ENCODE results near the gene NCOA3. TPM values are rescaled to one million over a fixed set of nuclear protein-coding genes. Genes with fewer than 3 reads are reported as not detected.

The NCOA3 gene
- polyA plus RNA-seq, 1 of the 3 experiments (the other 2 are of a cell fraction): 5.8 TPM

DNA sequence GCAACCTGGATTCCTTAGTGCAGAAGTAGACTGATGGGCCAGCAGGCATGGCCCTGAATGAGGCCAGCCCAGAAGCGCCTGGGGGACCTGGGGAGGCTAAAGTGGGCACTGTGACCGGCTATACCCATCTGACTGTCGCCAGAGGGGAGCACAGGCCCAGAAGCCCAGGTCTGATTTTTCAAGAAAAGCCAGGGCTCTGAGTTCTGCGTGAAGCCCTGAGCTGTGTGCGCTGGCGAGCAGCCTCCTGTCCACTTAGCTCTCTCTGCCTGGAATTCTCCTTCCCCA lies 171.9 kb downstream of the NCOA3 start:
- TF ChIP-seq JUND (IDR thresholded peaks at IDR 0.05): no peak
- no peak for TF ChIP-seq FOXJ3 (CRISPR knock-in tag; IDR thresholded peaks at IDR 0.05)
- TF ChIP-seq, protein P1, sequence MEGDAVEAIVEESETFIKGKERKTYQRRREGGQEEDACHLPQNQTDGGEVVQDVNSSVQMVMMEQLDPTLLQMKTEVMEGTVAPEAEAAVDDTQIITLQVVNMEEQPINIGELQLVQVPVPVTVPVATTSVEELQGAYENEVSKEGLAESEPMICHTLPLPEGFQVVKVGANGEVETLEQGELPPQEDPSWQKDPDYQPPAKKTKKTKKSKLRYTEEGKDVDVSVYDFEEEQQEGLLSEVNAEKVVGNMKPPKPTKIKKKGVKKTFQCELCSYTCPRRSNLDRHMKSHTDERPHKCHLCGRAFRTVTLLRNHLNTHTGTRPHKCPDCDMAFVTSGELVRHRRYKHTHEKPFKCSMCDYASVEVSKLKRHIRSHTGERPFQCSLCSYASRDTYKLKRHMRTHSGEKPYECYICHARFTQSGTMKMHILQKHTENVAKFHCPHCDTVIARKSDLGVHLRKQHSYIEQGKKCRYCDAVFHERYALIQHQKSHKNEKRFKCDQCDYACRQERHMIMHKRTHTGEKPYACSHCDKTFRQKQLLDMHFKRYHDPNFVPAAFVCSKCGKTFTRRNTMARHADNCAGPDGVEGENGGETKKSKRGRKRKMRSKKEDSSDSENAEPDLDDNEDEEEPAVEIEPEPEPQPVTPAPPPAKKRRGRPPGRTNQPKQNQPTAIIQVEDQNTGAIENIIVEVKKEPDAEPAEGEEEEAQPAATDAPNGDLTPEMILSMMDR (IDR thresholded peaks at IDR 0.05): no peak
- TF ChIP-seq TEAD4 (IDR thresholded peaks at IDR 0.05; ENCODE audit: borderline replicate concordance, insufficient read depth): no peak
- no peak for TF ChIP-seq TCF12 (IDR thresholded peaks at IDR 0.05)
- TF ChIP-seq TAF1 (IDR thresholded peaks at IDR 0.05; ENCODE audit: borderline replicate concordance, low read depth, low read length): no peak
- no peak overlapping the region for H2AFZ ChIP-seq (ENCODE audit: low read depth)
- no peaks in the 10 kb centered on the region; a peak in 1 of 4 replicates for H3K4me1 ChIP-seq (ENCODE audit: control insufficient read depth in 1 of 2, insufficient read depth in 2 of 2, low read depth in 1 of 2, low read length in 1 of 2)
- no peaks in the 10 kb centered on the region for H3K9me2 ChIP-seq
- no peak overlapping the region for H3K4me2 ChIP-seq
- H3K79me2 ChIP-seq (ENCODE audit: insufficient read depth): no peaks in the 10 kb centered on the region
- POLR2A ChIA-PET: no interaction called here
- H3F3A ChIP-seq (replicated peaks; ENCODE audit: insufficient read depth): no peaks in the 10 kb centered on the region
- no peaks in the 10 kb centered on the region for H3K9me3 ChIP-seq
- no peaks in the 10 kb centered on the region for H4K20me1 ChIP-seq (ENCODE audit: insufficient read depth)
- H3K9ac ChIP-seq: no peak overlapping the region
- no peak overlapping the region for H3K27ac ChIP-seq (ENCODE audit: low read depth in 2 of 2, low read length in 1 of 2)
- no peak for DNase-seq
- H3K36me3 ChIP-seq (replicated peaks in 1 of 2; ENCODE audit: control insufficient read depth in 1 of 2, insufficient read depth in 2 of 2, low read length in 1 of 2): peaks cover 0 to 5% of the 10 kb centered on the region in 2 experiments
- CTCF ChIA-PET: interaction anchor here (0.7 to 24.9 kb wide), 3 partner anchors 11 to 950 kb away, joined by 3 to 437 read pairs (median 36); no protein-coding TSS in a partner anchor
- H3K27me3 ChIP-seq (ENCODE audit: insufficient read depth): no peaks in the 10 kb centered on the region
- H3K4me3 ChIP-seq (ENCODE audit: low read depth in 2 of 2, low read length in 1 of 2): no peak overlapping the region
- 34% methylated on average over 3 of the region's 6 CpGs for WGBS (ENCODE audit: low lambda C conversion rate)

DNA sequence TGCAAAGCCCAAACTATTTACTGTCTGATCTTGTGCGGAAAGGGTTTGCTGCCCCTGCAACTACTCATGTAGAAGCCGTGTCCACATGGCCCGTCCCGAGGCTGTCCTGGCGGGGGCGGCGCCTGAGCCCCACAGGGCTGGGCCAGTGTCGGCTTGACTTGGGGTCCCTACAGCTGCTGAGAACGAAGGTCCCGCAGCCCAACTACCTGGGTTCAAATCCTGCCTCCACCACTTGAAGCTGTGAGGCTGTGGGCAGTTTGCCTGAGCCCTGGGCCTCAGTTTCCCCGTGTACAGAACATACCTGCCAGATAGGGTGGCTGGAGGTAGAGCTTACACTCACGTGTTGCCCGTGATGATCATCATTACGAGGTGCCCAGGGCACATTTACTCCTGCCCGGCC lies 172.5 kb downstream of the NCOA3 start:
- Histone ChIP-seq H3F3A (replicated peaks; ENCODE audit: insufficient read depth) (no peaks in the 10 kb centered on the region), H3K4me1 (ENCODE audit: control insufficient read depth in 1 of 2, insufficient read depth in 2 of 2, low read depth in 1 of 2, low read length in 1 of 2) (no peaks in the 10 kb centered on the region; a peak in 1 of 4 replicates), H3K27me3 (ENCODE audit: insufficient read depth) (no peaks in the 10 kb centered on the region), H3K9ac (no peak overlapping the region), H3K4me3 (ENCODE audit: low read depth in 2 of 2, low read length in 1 of 2) (no peak overlapping the region), H3K27ac (ENCODE audit: low read depth in 2 of 2, low read length in 1 of 2) (no peak overlapping the region), H3K9me3 (no peaks in the 10 kb centered on the region), H3K9me2 (no peaks in the 10 kb centered on the region), H3K79me2 (ENCODE audit: insufficient read depth) (no peaks in the 10 kb centered on the region), H3K36me3 (replicated peaks in 1 of 2; ENCODE audit: control insufficient read depth in 1 of 2, insufficient read depth in 2 of 2, low read length in 1 of 2) (peaks cover 0 to 5% of the 10 kb centered on the region in 2 experiments), H3K4me2 (no peak overlapping the region), H4K20me1 (ENCODE audit: insufficient read depth) (no peaks in the 10 kb centered on the region), H2AFZ (ENCODE audit: low read depth) (no peak overlapping the region)
- TF ChIP-seq FOXM1 (IDR thresholded peaks at IDR 0.05; ENCODE audit: low read depth) (no peak), POLR2AphosphoS5 (IDR thresholded peaks at IDR 0.05; ENCODE audit: low read depth, low read length) (no peak), NFIC (IDR thresholded peaks at IDR 0.05; ENCODE audit: borderline replicate concordance) (no peak), RAD21 (IDR thresholded peaks at IDR 0.05; ENCODE audit: low read length) (no peak), NRF1 (IDR thresholded peaks at IDR 0.05; ENCODE audit: low read depth, low read length) (no peak), RCOR1 (IDR thresholded peaks at IDR 0.05; ENCODE audit: low read length) (no peak), MEF2A (IDR thresholded peaks at IDR 0.05; ENCODE audit: borderline replicate concordance, low read depth) (no peak), GABPA (IDR thresholded peaks at IDR 0.05; ENCODE audit: low read depth) (no peak), FOXJ3 (CRISPR knock-in tag; IDR thresholded peaks at IDR 0.05) (no peak), JUND (IDR thresholded peaks at IDR 0.05) (no peak), FOSL2 (IDR thresholded peaks at IDR 0.05; ENCODE audit: borderline replicate concordance, low read depth) (no peak)
- TF ChIP-seq, protein P2, sequence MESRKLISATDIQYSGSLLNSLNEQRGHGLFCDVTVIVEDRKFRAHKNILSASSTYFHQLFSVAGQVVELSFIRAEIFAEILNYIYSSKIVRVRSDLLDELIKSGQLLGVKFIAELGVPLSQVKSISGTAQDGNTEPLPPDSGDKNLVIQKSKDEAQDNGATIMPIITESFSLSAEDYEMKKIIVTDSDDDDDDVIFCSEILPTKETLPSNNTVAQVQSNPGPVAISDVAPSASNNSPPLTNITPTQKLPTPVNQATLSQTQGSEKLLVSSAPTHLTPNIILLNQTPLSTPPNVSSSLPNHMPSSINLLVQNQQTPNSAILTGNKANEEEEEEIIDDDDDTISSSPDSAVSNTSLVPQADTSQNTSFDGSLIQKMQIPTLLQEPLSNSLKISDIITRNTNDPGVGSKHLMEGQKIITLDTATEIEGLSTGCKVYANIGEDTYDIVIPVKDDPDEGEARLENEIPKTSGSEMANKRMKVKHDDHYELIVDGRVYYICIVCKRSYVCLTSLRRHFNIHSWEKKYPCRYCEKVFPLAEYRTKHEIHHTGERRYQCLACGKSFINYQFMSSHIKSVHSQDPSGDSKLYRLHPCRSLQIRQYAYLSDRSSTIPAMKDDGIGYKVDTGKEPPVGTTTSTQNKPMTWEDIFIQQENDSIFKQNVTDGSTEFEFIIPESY (IDR thresholded peaks at IDR 0.05; ENCODE audit: borderline replicate concordance, low read depth): no peak
- TF ChIP-seq, protein P3, sequence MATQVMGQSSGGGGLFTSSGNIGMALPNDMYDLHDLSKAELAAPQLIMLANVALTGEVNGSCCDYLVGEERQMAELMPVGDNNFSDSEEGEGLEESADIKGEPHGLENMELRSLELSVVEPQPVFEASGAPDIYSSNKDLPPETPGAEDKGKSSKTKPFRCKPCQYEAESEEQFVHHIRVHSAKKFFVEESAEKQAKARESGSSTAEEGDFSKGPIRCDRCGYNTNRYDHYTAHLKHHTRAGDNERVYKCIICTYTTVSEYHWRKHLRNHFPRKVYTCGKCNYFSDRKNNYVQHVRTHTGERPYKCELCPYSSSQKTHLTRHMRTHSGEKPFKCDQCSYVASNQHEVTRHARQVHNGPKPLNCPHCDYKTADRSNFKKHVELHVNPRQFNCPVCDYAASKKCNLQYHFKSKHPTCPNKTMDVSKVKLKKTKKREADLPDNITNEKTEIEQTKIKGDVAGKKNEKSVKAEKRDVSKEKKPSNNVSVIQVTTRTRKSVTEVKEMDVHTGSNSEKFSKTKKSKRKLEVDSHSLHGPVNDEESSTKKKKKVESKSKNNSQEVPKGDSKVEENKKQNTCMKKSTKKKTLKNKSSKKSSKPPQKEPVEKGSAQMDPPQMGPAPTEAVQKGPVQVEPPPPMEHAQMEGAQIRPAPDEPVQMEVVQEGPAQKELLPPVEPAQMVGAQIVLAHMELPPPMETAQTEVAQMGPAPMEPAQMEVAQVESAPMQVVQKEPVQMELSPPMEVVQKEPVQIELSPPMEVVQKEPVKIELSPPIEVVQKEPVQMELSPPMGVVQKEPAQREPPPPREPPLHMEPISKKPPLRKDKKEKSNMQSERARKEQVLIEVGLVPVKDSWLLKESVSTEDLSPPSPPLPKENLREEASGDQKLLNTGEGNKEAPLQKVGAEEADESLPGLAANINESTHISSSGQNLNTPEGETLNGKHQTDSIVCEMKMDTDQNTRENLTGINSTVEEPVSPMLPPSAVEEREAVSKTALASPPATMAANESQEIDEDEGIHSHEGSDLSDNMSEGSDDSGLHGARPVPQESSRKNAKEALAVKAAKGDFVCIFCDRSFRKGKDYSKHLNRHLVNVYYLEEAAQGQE (IDR thresholded peaks at IDR 0.05; ENCODE audit: low read depth, low read length): no peak
- TF ChIP-seq, protein P4, sequence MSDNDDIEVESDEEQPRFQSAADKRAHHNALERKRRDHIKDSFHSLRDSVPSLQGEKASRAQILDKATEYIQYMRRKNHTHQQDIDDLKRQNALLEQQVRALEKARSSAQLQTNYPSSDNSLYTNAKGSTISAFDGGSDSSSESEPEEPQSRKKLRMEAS (IDR thresholded peaks at IDR 0.05; ENCODE audit: low read depth): no peak
- TF ChIP-seq, protein P5, sequence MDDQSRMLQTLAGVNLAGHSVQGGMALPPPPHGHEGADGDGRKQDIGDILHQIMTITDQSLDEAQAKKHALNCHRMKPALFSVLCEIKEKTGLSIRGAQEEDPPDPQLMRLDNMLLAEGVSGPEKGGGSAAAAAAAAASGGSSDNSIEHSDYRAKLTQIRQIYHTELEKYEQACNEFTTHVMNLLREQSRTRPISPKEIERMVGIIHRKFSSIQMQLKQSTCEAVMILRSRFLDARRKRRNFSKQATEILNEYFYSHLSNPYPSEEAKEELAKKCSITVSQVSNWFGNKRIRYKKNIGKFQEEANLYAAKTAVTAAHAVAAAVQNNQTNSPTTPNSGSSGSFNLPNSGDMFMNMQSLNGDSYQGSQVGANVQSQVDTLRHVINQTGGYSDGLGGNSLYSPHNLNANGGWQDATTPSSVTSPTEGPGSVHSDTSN (IDR thresholded peaks at IDR 0.05): no peak
- no peak for DNase-seq
- CTCF ChIA-PET: interaction anchor here (0.7 to 24.9 kb wide), 4 partner anchors 11 to 949 kb away, joined by 3 to 437 read pairs (median 21); no protein-coding TSS in a partner anchor
- WGBS (ENCODE audit: low lambda C conversion rate): 56% methylated on average over 4 of the region's 15 CpGs
- POLR2A ChIA-PET: no interaction called here

All from SK-N-SH (cell line).